Hindlimb muscle (tissue), 1 donor: Measurements from ENCODE around the gene XPO6. TPM values are rescaled to one million over a fixed set of nuclear protein-coding genes. Genes with fewer than 3 reads are reported as not detected.

Source experiments
- DNase-seq: peaks from one replicate; pipeline ENCODE4 v3.0.0-alpha.2; 2013
- polyA plus RNA-seq: library from polyadenylated mRNA; unstranded; fragments of 120-200 nt; gene quantifications from one replicate; pipeline ENCODE4 v1.2.1, GENCODE V29; 2013; ENCODE audit not compliant: insufficient read length

The XPO6 gene
- polyA plus RNA-seq, 1 donor, result 57.3 TPM

DNA sequence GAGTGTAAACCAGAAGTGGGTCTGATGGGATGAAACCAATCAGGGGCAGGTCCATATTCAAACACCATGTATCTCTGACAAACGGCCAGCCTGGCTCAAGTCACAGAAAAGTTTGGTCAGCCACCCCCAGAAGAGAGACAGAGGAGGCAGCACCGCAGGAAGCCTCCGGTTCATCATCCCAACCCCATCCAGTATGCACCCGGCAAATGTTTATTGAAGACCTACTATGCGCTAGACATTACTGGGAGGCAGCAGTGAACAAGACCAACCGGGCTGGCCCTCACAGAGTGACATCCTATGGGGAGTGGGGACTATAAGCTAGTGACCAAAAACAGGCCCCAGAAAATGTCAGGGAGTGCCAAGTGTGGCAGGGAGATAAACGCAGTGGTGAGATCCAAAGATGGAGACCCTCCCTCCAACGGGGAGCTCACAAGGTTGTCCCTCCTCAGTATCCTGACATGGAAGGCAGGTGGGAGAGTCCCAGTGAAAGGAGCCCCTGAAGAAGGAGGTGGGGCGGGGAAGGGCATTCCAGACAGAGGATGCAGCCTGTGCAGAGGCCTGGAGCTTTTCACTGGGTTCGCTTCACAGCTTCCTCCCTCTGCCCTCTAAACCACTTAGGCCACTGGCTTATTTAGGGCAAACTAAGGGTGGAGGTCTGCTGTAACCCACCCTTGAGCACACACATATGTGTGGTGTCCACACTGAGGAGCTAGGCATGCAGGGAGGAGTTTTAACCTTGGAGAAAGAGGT, 150.2 kb downstream of the XPO6 start:
- DNase-seq, result no peak

DNA sequence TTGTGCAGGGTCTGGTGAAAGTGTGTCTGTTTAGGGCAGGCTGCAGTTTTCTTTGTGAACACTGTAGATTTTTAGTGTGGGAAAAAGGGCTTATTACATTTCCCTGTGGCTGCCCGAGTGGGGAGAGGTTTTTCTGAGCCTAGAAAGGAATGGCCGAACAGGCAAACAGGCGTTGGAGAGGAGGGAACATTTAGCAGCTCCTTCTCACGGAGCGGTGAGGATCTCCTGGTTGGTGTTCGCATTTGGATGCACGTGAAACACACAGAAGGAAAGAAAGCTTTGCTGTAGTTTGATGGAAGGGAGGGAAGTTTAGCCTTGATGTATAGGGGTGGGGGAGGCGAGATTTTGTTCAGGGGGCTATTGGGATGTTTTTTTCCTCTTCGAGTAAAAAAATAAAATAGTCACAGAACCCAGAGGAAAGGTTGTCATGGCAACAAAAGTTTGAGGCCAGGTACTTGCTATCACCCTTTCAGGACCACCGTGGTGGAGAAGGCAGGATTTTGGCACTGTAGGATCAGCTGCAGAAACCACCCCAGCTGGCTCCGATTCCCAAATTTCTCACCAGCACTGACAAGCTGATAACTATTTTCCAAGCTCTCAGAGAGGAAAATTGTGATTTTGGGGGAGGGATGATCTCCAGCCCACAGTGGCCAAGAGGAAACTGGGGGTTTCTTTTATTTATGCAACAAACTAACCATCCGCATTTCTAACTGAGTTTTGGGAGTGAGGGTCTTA, 151.8 kb downstream of the XPO6 start:
- DNase-seq, result no peak

DNA sequence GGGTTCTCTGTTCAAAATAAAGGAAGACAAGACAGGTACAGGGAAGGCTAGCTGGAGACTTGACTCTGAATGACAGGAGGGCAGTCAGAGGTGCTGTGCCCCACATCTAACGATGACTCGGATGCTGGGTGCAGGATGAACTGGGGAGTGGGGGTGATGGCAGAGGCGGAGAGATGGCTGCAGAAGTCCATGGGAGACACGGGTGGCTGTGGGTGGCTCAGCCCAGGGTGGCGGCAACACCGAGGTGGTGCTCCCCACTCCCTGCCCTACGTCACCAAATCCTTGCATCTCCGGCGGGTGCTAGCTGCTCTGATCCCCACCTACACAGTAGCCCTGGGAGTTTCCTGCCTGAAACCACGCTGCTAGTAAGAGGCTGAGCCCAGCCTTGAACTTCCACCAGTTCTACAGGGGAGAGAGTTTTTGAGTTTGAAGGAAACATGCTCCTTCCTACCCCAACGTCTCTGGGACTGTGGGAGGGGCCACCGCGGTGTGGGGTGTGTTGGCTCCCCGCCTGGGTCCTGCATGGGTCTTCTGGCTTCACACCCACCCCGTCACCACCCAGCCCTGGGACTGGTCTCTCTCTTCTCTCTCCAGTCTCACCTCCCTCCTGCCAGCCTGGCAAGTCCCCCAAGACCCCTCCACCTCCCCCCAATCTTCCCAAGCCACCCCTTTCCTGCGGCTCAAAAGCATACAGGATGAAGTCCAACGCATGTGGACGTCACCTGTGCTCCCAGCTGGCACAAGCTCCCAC, 152.8 kb downstream of the XPO6 start:
- DNase-seq, result no peak

DNA sequence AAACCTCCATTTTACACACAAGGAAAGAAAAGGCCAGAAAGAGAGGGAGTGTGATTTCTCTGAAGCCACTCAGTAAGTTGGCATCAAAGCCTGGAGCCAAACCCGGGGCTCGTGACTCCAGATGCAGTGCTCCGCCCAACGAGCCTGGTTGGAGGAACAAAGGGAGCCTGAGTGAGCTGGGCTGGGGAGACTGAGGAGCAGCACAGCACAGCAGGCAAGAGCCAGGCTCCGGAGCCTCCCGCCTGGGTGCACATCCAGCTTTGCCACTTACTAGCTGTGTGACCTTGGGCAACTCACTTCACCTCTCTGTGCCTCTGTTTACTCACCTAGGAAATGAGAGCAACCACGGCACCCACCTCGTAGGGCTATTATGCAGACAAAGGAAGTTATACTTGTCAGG, 153.8 kb downstream of the XPO6 start:
- DNase-seq, result no peak

DNA sequence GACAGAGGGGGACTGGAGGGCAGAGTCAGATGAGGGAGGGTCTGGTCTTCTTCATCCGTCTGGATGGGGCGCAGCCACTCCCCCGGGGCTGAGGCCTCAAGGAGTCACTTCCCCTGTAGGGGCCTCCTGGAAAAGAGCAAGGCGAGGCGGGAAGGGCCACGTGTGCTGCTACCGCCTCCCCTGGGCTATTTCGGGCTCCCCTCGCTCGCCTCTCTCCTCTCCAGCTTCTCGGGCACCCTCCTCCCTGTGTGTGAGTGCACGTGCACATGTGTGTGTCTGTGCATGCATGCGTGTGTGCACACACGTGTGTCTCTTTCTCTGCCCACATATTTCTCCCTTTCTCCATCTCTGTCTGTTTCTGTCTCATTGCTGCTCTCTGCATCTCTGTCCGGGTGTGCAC, 158.3 kb downstream of the XPO6 start:
- DNase-seq, result no peak

DNA sequence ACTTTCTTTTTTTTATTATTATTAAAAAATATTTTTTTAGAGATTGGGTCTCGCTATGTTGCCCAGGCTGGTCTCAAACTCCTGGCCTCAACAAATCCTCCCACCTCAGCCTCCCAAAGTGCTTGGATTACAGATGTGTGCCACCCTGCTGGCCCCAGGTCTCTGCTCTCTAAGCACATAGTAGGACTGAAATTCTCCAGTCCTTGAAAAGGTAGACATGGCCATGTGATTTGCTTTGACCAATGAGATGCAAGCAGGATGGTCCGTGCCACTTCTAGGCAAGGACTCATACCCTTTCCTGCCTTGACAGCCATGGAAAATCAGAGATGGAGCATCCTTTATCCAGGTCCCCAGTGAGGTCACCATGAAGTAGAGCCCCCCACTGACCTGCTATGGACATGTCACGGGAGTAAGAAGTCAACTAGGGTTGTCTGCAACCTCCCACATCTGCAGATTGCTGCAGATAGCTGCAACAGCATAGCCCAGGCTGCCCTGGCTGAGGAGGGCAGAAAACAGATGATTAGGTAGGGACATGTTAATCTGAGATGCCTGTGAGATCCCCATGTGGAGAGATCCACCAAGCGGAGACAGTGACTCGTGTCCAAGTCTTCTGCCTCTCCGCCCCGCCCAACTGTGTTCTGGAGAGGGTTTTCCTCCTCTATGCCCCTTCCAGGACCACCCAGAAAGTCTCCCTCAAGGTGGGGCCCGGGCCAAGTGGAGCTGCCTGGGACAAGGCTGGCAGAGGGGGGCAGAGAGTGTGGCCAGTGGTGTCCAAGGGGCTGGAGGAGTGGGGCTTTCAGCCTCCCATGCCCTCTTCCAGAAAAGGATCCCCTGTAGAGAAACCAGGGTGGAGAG, 159.3 kb downstream of the XPO6 start:
- no peak for DNase-seq

DNA sequence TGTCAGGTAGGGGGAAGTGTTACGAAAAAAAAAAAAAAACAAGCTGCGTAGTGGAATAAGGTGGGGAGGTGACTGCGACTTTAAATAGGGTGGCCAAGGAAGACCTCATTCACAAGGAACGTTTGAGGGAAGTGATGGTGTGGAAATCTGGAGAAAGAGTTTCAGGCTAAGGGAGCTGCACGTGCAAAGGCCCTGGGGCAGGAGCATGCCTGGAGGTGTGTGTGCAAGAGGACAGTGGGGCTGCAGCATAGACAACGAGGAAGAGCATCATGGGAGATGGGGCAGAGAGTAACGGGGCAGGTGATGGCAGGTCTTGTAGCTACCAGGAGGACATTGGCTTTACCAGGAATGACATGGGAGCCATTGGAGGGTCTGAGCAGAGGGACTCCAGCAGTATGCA, 160.3 kb downstream of the XPO6 start:
- DNase-seq, result no peak

Other genes with a start within 250 kb of the XPO6 start
- 3.2 TPM for gene GSG1L, start 148.3 kb downstream of the XPO6 start, polyA plus RNA-seq
- 24.7 TPM for gene SBK1, start 80.6 kb upstream of the XPO6 start, polyA plus RNA-seq
- gene NPIPB6, start 151.5 kb upstream of the XPO6 start, polyA plus RNA-seq, result 1.4 TPM
- 105 TPM for gene EIF3CL, start 191.9 kb upstream of the XPO6 start, polyA plus RNA-seq